ENCODE data around the gene TSR1.

Gene TSR1

DNA sequence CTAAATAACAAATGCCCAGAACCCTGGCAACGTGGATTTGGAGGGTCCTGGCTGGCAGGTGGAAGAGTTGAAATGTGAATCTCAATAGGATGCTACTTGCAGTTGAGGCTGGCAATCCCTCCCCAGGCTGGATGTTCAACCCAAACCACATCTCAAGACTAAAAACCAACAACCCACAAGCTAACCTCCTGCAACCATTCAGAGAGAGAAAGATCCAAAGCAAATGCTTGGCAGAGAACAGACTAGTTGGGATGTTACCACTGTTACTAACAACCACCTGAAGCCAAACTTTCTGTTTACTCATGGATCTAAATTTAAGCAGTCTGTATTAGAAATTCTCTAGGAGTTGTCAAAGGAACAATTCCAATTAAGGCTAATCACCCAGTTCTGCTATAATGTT lies 60.5 kb downstream of the TSR1 start:
- DNase-seq, result no peak

- DNase-seq, result no peak
These were observed 61.8 kb downstream of the TSR1 start for GRCh38 chr17:2274414-2274813.

All from CD4-positive, alpha-beta T cell treated with Interferon gamma for 1 hour (primary cell).